HG03095 (cell line): ENCODE data around the gene DPP6.

Experiments
- ATAC-seq: cut with Tn5 transposase; IDR thresholded peaks from one replicate; pipeline ENCODE4 v1.9.1; 2021; ENCODE audit warnings: moderate library complexity; ENCODE audit not compliant: unreplicated experiment

DPP6 gene

DNA sequence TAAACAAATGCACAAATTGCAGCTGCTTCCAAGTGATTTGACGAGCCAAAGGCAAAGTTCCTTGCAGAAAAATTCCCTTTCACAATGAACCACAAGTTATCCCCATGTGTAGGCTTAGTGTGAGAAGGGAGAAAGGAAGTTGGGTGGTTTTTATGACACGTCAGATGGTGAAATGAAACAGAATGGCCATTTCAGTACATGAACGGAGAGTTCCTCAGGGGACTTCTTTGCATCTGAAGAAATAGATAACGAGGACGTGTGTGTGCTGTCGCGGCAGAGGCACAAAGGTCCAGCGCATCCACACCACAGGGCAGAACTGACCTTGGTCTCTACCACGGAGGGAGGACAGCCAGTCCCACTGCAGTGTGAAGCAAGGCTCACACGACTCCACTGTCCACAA lies 814.9 kb downstream of the DPP6 start:
- peak; percentile 49 for ATAC-seq

DNA sequence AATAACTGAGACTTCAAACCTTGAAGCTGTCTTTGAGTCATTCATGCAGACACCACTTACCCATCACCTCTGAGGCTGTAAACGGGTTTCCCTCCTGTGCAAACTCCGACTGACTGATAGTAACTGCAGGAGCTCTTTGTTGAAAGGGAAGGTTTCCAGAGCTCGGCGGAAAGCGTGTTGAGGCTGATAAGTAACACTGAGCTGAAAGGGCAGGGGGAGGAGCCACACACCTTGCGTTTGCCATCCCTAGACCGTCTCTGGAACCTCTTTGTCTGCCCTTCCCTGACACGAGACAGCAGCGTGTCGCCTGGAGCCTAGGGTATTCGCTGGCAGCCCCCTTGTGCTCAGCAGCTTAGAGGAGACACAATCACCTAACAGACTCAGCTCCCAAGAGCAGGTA lies 816.7 kb downstream of the DPP6 start:
- ATAC-seq, result no peak

DNA sequence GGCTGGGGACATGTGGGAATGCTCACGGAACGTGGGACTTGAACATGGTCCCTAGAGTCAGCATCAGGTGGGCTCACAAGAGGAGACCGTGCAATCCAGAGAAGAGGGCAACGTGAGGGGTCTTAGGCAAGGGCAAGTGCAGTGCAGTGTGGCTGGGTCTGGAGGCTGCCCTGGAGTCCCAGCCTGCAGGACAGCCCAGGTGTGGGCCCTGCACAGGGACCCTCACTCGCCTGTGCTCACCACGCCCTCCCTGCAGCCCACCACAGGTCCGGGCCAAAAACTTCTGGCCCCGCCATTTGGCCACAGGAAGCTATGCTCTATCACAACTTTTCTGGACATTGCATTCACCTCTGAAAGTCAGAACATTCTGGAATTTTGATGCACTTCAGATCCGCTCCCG lies 817.2 kb downstream of the DPP6 start:
- no peak for ATAC-seq

DNA sequence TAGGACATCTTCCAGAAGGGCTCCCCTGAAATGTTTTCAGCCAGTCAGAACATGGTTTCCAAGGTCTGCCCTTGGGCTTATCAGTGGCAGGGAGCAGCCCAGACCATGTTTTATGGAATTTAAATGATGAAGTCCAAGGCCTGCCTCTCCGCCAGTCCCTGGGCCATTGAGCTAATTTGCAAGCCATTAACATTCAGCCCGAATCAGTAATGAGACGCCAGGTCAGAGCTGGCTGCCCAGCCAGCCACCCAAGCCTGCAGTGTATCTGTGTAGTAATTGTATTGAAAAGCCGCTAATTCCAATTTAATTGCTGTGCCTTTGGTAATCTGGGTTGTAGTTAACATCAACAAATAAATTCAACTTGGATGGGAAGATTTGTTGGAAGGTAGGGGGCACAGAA lies 819.3 kb downstream of the DPP6 start:
- ATAC-seq, result no peak

DNA sequence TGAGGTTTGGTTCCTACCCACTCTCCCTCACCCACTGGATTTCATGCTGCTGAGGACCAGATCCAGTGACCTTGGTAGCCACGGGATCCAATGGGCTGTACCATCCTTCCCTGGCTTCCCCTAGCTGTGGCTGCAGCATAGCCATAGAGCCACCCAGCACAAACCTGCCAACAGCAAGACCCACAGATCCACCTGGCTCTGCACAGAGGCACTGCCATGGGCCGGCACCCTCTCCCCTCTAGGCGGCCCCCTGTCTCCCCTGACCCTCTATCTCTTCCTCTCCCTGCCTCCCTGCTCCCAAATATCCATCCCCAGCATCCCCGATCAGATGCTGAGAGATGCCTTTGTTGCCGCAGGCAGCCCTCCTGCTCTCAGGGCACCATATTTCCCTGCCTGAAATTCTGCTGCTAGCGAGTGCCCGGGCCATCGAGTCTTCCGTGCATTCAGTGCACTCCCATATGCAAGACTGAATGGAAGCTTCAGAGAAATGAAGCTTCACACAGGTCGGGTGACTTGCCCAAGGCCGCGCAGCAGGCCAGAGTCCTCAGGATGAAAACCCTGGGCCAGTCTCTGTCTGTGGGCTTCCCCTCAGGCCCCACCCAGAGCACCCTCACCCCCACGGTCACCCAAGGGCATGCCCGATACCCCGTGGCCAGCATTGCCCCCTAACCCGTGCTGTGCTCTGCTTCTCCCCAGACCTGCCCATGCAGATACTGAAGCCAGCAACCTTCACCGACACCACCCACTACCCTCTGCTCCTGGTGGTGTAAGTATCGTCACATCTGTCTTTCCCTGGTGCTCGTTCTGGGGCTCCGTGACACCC lies 819.9 kb downstream of the DPP6 start:
- no peak for ATAC-seq

DNA sequence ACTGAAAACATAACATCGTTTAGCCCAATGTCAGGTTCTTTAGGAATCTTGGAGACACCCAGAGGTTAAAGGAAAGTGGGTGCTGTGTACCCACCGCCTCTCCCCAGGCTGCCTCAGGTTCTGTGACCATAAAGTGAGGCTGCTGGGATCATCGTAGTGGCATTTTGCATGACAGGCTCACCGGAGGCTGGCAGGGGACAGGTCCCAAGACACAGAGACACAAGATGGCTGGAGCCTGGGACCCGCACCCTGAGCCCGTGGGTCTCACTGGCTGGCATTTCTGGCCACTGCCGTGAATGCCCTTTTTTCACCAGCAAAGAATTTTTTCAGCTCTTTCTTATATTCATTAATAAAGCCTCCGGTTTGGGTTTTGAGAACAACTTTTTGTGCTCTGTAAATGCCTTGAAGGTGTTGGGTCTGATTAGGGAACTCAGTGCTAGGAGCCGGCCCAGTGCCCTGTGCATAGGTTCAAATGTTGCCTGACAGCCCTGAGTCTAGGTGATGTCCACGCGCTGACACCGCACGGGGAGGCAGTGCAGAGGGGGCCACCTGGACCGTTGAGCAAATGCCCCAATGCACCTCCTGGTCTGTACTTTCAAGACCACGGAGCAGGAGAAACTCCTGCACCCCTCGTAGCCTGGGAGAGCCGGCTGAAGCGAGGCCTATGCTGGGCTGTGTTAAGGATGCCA lies 820.8 kb downstream of the DPP6 start:
- no peak for ATAC-seq

DNA sequence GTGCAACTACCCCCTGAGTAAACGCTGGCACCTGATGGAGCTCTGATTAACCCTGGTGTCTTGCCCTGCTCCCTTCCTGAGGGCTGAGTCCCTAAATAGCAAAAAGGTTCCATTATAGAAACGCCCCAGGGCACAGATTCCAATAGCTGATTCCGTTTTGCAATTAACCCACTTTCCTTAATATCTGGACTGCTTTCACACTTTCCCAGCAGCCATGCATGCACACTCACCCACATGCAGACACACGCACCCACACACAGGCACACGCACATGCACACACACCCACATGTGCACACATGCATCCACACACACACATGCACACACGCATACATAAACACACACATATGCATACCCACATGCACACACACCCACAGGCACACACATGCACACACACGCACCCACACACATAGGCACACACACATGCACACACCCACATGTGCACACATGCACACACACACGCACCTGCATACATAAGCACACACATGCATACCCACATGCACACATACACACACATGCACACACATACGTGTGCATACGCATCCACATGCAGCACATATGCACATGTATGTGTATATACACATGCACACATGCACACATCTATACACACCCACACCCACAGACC lies 821.4 kb downstream of the DPP6 start:
- ATAC-seq, result no peak

DNA sequence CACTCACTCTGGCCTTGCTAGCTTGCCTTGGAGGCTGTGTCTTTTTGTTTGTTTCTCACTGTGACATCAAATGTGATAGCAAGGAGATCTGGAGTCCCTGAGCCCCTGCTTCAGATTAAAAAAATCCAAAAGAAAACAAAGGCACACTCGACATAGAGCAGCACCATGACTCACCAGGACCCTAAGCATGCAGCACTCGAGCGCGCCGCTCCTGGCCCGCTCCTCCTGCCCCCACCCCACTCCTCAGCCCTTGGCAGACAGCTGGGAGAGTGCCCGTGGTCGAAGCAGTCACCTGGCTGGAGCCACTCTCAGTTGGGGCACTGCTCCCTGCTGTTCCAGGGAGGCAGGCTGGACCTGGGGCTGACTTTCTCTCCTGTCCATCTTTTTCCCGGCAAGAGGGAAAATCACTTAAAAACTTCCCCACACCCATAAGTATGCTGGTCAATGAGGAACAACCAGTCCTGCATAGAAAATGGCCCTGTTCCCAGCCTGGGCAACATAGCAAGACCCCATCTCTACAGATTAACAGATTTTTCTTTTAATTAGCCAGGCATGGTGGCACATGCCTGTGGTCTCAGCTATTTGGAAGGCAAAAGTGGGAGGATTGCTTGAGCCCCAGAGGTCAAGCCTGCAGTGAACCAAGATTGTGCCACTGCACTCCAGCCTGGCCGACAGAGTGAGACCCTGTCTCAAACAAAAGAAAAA lies 822.4 kb downstream of the DPP6 start:
- ATAC-seq, result no peak

DNA sequence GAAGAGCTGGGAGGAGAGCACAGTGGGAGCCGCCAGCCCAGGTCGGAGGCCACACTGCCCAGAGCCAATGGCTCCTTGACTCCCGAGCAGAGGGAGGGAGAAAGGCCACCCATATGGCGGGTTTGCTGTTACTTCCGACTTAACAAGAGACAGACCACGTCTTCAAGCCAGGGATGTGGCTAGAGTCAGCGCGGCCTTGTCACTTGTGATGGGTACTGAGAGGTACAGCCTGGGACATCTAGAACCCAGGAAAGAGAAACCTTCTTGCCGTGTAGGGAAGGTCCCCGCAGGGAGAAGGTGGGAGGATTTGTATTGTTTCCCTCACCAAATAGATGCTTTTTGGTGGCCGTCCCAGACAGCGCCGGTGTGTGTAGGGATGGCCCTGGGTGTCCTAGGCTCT lies 823.1 kb downstream of the DPP6 start:
- no peak for ATAC-seq

DNA sequence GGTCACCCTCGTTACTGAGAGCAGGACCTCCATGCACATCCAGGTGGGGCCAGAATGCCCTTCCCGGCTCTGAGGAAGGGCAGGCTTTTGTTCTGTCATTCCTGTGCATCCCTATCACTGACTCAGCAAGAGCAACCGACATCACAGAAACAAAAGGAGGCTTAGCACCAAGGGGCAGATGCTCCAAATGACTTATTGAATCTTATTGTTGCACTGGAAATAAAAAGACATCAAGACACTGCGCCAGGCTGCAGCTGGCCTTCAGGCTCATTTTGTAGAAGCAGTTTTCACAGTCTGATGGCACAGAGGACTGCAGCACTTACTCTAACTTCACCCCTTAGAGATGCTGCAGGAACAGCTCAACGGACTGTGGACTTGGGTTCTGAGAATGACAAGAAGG lies 824.3 kb downstream of the DPP6 start:
- no peak for ATAC-seq

DNA sequence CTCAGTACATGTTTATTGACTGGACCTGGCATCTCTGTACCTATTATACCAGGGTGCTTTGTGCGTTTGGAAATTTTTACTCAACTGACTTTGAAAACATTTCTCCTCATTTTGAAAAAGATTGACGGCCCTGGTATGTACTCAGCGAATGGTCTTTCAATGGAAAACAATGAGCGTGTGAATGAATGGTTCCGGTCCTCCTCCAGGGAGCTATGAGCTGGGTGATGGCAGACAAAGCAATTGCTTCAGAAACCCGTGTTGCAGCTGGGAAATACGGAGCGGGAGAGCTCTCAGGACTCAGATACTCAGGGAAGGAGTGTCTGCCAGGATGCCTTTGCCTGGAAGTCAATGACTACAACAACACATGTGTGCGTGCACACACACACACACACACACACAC lies 824.8 kb downstream of the DPP6 start:
- ATAC-seq, result no peak

DNA sequence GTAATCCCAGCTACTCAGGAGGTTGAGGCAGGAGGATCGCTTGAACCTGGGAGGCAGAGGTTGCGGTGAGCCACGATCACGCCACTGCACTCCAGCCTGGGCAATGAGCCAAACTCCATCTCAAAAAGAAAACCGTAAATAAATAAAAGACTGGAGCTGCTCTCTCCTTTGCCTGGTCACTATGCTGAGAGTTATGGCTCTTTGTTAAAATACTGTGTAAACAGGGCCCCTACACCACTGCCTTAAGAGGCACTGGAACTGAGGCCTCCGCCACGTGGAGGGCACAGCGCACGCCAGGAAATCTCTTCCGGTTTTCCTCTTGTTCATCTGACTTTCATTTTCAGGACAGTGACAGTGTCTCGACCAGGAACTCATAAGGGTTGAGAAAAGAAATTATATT lies 827.4 kb downstream of the DPP6 start:
- ATAC-seq, result no peak

DNA sequence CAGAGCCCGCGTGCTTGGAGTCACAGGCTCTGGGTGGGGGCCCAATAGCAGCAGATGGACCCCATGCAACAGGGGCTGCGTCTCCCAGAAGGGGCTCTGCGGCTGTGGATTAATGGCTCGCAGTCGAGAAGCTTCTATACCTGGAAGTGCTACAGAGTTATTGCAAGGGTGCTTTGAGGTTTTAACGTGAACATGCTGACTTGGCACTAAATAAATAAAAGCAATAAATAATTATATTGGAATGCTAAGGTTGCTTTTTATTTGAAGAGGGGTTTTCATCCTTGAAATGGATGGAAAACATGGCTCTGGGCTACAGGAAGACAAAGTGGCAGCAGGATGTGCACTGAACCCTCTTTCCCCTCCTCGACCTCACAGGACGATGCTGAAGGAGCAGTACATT lies 828.3 kb downstream of the DPP6 start:
- no peak for ATAC-seq

DNA sequence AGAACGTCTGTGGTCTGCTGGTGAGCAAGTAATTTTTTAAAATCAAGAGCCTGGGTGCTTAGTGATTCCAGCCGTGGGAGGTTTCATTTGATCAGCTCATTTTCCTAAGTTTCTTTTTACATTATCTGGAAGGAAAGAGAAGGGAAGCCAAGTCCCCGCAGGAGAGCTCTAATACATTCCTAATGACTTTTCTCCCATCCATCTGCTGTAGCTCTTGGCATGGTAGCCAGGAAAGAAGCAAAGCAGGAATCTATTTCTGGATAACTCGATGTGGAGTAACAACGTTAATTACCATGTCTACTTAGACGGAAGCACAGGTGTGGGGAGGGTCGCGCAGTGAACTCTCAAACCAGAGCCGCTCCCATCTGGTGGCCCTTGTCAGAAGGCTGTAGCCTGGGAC lies 828.8 kb downstream of the DPP6 start:
- no peak for ATAC-seq

DNA sequence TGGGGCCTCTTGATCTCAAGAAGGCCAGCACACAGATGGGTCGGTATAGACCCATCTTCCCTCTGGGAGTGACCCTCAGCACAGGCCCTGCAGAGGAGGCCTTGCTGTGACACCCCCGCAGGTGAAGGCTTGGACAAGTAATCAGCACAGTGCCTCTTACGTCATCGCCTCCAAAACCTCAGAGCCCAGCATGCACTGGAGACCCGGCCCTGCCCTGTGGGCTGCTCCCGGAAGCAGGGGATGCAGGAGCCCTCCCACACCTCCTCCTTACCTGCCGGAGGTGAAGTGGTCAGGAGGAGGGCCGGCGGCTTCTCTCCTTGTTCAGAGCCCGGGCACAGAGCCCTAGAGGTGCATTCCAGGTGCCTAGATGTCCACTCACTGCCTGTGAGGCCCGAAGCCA lies 829.3 kb downstream of the DPP6 start:
- no peak for ATAC-seq

DNA sequence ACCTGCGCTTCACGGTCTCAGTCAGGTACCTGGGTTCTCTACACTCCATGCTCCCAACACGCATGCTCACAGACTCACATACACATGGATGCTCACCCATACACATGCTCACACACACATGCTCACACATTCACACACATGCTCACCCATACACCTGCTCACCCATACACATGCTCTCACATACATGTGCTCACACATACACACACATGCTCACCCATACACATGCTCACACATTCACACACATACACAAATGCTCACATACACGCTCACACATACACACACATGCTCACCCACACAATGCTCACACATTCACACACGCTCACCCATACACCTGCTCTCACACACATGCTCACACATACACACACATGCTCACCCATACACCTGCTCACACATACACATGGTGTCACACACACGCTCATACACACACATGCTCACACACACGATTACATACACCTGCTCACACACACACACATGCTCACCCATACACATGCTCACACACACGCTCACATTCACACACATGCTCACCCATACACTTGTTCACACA lies 830.8 kb downstream of the DPP6 start:
- ATAC-seq, result no peak

DNA sequence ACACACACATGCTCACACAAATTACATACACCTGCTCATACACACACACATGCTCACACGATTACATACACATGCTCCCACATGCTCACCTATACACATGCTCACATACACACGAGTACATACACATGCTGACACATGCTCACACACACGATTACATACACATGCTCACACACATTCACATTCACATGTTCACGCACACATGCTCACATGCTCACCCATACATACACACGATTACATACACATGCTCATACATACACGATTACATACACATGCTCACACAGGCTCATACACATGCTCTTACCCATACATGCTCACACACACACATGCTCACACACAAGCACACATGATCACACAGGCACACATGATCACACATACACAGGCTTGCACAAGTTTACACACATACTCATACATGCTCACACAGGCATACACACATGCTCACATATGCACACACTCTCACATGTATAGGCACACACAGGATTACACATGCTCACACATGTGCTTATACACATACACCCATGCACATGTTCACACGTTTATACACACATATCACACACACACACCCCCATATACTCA lies 832.2 kb downstream of the DPP6 start:
- ATAC-seq, result no peak

DNA sequence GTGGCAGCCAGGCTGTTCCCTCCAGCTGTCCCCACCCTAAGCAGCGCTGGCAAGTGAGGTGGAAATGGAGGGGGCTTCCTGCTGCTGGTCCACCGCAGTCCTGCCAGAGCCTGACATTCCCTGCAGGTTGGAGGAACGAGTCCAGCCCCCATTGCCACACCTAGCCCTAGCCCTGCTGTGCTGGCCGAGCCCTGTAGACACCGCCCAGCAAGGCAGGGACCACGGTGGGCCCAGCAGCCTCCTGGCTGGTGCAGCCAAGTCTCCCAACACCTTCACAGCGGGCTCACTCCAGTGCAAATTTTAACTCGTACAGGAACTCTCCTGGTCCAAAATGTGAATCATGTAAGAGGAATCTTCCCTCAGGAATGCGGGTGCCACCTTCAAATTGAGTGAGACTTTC lies 834.4 kb downstream of the DPP6 start:
- no peak for ATAC-seq

DNA sequence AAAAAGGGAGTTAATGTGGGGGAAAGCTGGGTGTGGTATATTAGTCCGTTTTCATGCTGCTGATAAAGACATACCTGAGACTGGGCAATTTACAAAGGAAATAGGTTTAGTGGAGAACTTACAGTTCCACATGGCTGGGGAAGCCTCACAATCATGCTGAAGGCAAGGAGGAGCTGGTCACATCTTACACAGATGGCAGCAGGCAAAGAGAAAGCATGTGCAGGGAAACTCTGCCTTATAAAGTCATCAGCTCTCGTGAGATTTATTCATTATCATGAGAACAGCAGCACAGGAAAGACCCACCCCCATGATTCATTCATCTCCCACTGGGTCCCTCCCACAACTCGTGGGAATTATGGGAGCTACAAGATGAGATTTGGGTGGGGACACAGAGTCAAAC lies 836.5 kb downstream of the DPP6 start:
- ATAC-seq, result no peak

DNA sequence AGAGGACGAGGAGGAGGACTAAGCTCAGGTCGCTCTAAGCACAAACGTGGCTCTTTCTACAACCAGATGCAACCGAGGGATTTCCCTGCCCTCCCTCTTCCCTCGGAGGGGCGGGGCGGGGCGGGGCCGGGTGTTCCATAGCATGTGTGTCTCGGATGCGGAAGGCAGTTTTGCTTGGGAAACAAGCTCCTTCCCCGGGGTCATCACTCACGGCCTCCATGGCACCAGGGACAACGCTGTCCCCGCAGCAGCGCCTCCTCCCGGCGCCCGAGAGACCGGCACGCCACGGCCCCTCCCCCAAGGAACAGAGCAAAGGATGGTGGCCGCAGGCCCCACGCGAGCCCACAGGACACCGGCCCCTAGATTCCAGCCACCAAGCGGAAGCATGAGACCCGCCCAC lies 840.3 kb downstream of the DPP6 start:
- ATAC-seq, result no peak

DNA sequence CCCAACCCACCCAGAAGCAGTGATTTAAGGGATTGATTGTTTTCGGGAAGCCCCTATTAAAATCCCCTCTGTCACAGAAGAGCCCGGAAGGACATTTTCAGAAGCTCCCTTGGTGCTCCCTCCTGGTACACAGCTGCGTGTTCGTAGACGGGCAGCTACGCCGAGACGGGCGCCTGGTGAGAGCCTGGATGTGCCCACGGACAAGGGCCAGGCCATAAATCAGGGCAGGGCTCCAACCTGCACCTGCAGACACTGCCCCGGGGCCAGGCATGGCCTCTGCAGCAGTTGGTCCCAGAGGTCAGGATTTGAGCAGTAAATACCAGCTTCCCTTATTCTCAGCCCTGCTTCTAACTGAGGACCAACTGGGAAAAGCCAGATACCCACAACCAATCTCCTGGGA lies 843.9 kb downstream of the DPP6 start:
- no peak for ATAC-seq
